Ascending aorta (tissue), 2 donors: ENCODE data around the gene BMP8B. TPM values are rescaled to one million over a fixed set of nuclear protein-coding genes. Genes with fewer than 3 reads are reported as not detected.
"Not testable (repeated sequence)": the region's sequence is repeated elsewhere in the genome, so short reads cannot be mapped to it uniquely, and the experiment has no call there.

Experiments used
- DNase-seq, 2 donors: peaks; one replicate each; pipeline ENCODE4 v3.0.0-alpha.2; 2019; ENCODE audit warnings: low spot score in 2 of 2
- H3K27ac ChIP-seq, 2 donors: fragments of 200-600 bp; sonication (generic); one replicate each; pipeline ENCODE4 v1.5.1; 2016 to 2017; ENCODE audit warnings: mild to moderate bottlenecking in 1 of 2
- H3K27me3 ChIP-seq: fragments of 200-600 bp; sonication (generic); one replicate; pipeline ENCODE4 v1.5.1; 2017
- H3K36me3 ChIP-seq, 2 donors: fragments of 200-600 bp; sonication (generic); one replicate each; pipeline ENCODE4 v1.5.1; 2016
- H3K4me1 ChIP-seq, 2 donors: fragments of 200-600 bp; sonication (generic); one replicate each; pipeline ENCODE4 v1.5.1; 2016 to 2017; ENCODE audit warnings: mild to moderate bottlenecking in 1 of 2
- H3K4me3 ChIP-seq, 2 donors: fragments of 200-600 bp; sonication (generic); one replicate each; pipeline ENCODE4 v1.5.1; 2016 to 2017; ENCODE audit warnings: mild to moderate bottlenecking in 1 of 2
- H3K9me3 ChIP-seq, 2 donors: fragments of 200-600 bp; sonication (generic); one replicate each; pipeline ENCODE4 v1.5.1; 2016
- intact Hi-C: fragments of 100-400 bp; cut with DNase I; formaldehyde crosslinking; loops from one replicate; pipeline ENCODE4 v1.15.1; 2023
- total RNA-seq: library from RNA; depleted of rRNA; stranded (reverse); fragments of >200 nt; gene quantifications from one replicate; pipeline ENCODE4 v1.1.0, GENCODE V29; 2016
- TF ChIP-seq, protein P1 (sequence below), 3 experiments: fragments of 200-600 bp in 2 of 3; fragments of 450-650 bp in 1 of 3; sonication (generic) in 2 of 3; IDR thresholded peaks; one replicate each; pipeline ENCODE4 v1.5.1; 2016 to 2019; ENCODE audit warnings: antibody characterized with exemption in 3 of 3, mild to moderate bottlenecking in 1 of 3, moderate library complexity in 1 of 3

BMP8B gene
- total RNA-seq, 1 donor from 2014 or later: not detected

DNA sequence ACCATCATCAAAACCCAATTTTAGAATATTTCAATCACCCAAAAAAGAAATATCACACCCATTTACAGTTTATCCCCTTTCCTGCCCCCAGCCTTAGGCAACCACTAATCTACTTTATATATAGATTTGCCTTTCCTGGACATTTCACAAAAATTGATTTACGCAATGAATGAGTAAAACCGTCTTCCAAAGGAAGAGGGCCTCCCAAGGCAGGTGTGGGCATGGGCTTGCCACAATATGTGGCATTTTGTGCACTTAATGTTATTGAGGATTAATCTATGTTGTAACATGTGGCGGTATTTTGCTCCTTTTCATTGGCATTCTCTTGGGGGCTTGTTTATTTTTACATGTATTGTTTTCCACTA lies 11.8 kb upstream of the BMP8B start:
- no peaks in the 10 kb centered on the region for H3K9me3 ChIP-seq
- TF ChIP-seq, protein P1, sequence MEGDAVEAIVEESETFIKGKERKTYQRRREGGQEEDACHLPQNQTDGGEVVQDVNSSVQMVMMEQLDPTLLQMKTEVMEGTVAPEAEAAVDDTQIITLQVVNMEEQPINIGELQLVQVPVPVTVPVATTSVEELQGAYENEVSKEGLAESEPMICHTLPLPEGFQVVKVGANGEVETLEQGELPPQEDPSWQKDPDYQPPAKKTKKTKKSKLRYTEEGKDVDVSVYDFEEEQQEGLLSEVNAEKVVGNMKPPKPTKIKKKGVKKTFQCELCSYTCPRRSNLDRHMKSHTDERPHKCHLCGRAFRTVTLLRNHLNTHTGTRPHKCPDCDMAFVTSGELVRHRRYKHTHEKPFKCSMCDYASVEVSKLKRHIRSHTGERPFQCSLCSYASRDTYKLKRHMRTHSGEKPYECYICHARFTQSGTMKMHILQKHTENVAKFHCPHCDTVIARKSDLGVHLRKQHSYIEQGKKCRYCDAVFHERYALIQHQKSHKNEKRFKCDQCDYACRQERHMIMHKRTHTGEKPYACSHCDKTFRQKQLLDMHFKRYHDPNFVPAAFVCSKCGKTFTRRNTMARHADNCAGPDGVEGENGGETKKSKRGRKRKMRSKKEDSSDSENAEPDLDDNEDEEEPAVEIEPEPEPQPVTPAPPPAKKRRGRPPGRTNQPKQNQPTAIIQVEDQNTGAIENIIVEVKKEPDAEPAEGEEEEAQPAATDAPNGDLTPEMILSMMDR (IDR thresholded peaks at IDR 0.05): no peak
- no peak overlapping the region for H3K4me3 ChIP-seq
- no peaks in the 10 kb centered on the region for H3K27me3 ChIP-seq
- intact Hi-C loops: no loop called here
- H3K4me1 ChIP-seq: no peaks in the 10 kb centered on the region
- no peak for DNase-seq
- H3K27ac ChIP-seq: no peak overlapping the region
- no peaks in the 10 kb centered on the region for H3K36me3 ChIP-seq

DNA sequence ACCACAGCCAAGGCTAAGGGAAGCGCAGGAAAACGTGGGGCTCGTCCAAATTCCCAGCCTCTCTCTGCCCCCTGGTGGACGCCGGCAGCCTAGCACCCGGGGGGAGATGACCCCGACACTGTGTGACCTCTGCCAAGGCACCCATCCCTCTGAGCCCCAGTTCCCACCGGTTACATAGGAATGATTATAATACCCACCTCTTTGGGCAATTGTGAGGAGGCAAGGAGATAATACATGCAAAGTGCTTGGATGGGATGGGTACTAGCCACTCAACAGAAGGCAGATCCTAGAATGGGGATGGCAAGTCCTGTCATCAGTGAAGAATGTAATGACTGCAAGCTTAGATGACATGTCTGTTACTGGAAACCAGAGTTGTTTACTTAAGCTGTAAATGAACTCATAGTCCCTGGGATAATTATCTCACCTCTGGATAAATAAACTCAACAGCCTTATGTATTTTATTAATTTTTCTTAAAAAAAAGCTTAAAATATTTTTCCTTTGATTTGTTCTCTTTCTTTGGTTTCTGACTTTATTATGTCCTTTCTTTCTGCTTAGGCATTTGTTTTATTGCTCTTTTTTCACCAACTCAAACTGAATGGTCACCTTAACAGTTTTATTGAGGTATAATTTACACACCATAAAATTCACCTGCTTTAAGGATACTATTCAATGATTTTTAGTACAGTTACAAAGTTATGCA lies 11.3 kb upstream of the BMP8B start:
- Histone ChIP-seq H3K9me3 (no peaks in the 10 kb centered on the region), H3K4me3 (no peak overlapping the region), H3K4me1 (no peaks in the 10 kb centered on the region), H3K27ac (no peak overlapping the region), H3K36me3 (no peaks in the 10 kb centered on the region), H3K27me3 (no peaks in the 10 kb centered on the region)
- intact Hi-C loops: no loop called here
- peak in 1 of 2 donors; percentile 72 for DNase-seq
- TF ChIP-seq, protein P1 (IDR thresholded peaks at IDR 0.05): peak; percentile 60 to 72 (median 70)

DNA sequence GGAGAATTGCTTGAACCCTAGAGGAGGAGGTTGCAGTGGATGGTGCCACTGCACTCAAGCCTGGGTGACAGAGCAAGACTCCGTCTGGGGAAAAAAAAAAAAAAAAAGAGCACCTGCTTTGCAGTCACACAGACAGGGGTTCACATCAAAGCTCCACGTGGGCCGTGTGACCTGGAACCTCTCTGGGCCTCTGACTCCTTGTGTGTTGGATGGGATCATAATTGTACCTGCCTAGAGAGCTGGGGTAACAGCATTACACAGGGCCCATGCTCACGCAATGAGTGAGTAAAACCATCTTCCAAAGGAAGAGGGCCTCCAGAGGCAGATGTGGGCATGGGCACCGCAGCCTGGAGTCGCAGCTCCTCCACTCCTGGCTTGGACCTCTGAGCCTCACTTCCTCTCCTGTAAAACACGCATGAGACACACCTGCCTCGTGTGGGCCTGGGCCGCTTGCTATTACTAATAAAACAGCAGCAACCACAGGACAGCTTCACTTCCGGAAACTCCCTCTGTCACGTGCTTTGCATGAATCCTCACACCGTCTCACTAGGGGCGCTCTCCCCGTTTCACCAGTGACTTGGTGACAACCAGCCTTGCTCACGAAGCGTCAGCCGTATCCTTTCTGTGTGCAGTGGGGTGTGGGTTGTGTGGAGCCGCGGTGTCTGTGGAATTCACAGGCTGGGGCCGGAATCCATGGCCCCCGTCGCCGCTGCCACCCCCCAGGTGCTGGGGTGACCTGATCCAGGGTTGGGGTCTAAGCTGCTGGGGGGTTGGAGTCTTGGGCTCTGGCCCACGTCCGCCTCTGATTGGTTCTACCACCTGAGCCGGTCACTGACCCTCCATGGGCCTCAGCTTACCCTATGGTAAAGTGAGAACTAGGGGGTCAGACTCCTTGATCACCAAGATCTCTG lies 10.4 kb upstream of the BMP8B start:
- H3K4me3 ChIP-seq: peak overlapping the region in 1 of 2 donors; percentile 27
- TF ChIP-seq, protein P1 (IDR thresholded peaks at IDR 0.05): peak in 1 of 3 experiments; percentile 10
- H3K9me3 ChIP-seq: not testable (repeated sequence)

DNA sequence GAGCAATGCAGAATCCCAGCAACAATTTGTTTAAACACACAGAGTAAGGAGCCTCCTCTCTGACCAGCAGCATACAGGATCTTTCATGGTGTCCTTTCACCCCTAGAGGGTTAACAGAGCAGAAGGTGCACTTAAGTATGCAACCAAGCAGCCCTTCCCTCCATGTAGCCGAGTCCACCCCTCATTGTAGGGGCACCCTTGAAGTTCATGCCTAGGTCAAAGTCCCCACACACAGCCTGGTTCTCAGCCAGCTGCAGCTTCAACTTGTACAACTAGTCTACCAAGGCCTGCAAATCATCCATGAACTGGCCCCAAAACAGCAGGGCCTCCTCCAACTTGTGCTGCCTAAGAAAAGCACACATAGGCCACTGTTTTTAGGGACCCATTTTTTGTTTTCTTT lies 7.0 kb upstream of the BMP8B start:
- H3K4me3 ChIP-seq: no peak overlapping the region
- intact Hi-C loops: no loop called here
- H3K36me3 ChIP-seq: no peaks in the 10 kb centered on the region
- TF ChIP-seq, protein P1 (IDR thresholded peaks at IDR 0.05): no peak
- no peak overlapping the region for H3K27ac ChIP-seq
- H3K27me3 ChIP-seq: no peaks in the 10 kb centered on the region
- no peaks in the 10 kb centered on the region for H3K4me1 ChIP-seq
- no peak for DNase-seq
- H3K9me3 ChIP-seq: no peaks in the 10 kb centered on the region

More for the DNA sequence above, 10.4 kb upstream of the BMP8B start:
- H3K27ac ChIP-seq, intact Hi-C loops, H3K27me3 ChIP-seq, H3K4me1 ChIP-seq, H3K36me3 ChIP-seq: not testable (repeated sequence)
- DNase-seq: peak; percentile 58 to 84

DNA sequence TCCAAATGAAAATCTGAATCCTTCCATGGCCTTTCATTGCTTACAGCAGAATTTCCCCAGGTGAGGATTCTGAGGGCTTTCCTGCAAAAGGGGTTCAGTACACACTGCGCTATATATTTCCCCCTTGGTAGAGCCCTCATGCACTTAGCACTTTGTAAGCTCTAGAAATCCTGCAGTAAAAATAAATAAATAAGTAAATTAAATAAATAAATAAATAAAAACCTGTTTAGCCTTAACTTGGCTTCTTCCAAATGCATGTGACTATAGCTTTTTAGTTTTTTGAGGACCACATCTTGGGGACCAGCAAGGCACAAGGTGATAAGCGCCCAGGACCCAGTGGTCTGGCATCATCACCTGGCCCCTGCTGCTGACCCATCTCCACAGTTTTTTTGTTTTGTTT lies 3.2 kb upstream of the BMP8B start:
- DNase-seq: no peak
- Histone ChIP-seq H3K36me3 (no peaks in the 10 kb centered on the region), H3K27me3 (peaks cover 9% of the 10 kb centered on the region), H3K4me3 (no peak overlapping the region), H3K9me3 (no peaks in the 10 kb centered on the region), H3K4me1 (peaks cover 0 to 6% of the 10 kb centered on the region in 2 donors), H3K27ac (no peak overlapping the region)
- TF ChIP-seq, protein P1 (IDR thresholded peaks at IDR 0.05): no peak
- intact Hi-C loops: no loop called here
